Adrenal gland (tissue), 12 donors: Measurements from ENCODE around the gene ITPR1. TPM values are rescaled to one million over a fixed set of nuclear protein-coding genes. Genes with fewer than 3 reads are reported as not detected.

Experiments used
- DNase-seq, 7 donors: peaks; one replicate each; pipeline ENCODE4 v3.0.0-alpha.2; 2019 to 2020
- H3K27ac ChIP-seq, 5 donors: fragments of 200-600 bp; sonication (generic) in 4 of 5; 1 replicate in 3 of 5; 2 replicates in 2 of 5; pipeline versions ENCODE4 v1.5.1 to v1.8.0; 2016 to 2020; ENCODE audit warnings: mild to moderate bottlenecking in 1 of 5
- H3K27me3 ChIP-seq: fragments of 200-600 bp; 2 replicates; pipeline ENCODE4 v1.8.0; 2021
- H3K36me3 ChIP-seq, 2 donors: fragments of 200-600 bp; replicated peaks in 1 of 2; 1 replicate in 1 of 2; 2 replicates in 1 of 2; pipeline versions ENCODE4 v1.5.1 to v1.8.0; 2018 to 2022
- H3K4me1 ChIP-seq, 2 donors: fragments of 200-600 bp; replicated peaks in 1 of 2; 1 replicate in 1 of 2; 2 replicates in 1 of 2; pipeline versions ENCODE4 v1.5.1 to v1.8.0; 2018 to 2021
- H3K4me3 ChIP-seq, 4 donors: fragments of 200-600 bp; sonication (generic) in 3 of 4; one replicate each; pipeline ENCODE4 v1.5.1; 2016 to 2018
- H3K9me3 ChIP-seq, 3 donors: fragments of 200-600 bp; sonication (generic) in 1 of 3; replicated peaks in 1 of 3; 1 replicate in 2 of 3; 2 replicates in 1 of 3; pipeline versions ENCODE4 v1.5.1 to v1.8.0; 2016 to 2021
- CTCF ChIP-seq, 6 experiments: fragments of 450-650 bp in 4 of 6; fragments of 200-600 bp in 2 of 6; sonication (generic) in 1 of 6; IDR thresholded peaks; 1 replicate in 5 of 6; 2 replicates in 1 of 6; pipeline versions ENCODE4 v1.5.1 to v1.8.0; 2016 to 2021; ENCODE audit warnings: antibody characterized with exemption in 6 of 6, mild to moderate bottlenecking in 2 of 6, moderate library complexity in 1 of 6
- POLR2A ChIP-seq, 2 donors: fragments of 450-650 bp; IDR thresholded peaks; one replicate each; pipeline ENCODE4 v1.6.1; 2017; ENCODE audit warnings: antibody characterized with exemption in 2 of 2, mild to moderate bottlenecking in 2 of 2, moderate library complexity in 1 of 2
- WGBS, 4 donors: extraction: QIAGEN DNeasy Blood & Tissue Kit in 2 of 4; methylation state at CpG; one replicate each; pipeline versions ENCODE4 v1.1.5 to v1.1.7; 2013 to 2017; 5-methylcytosine and 5-hydroxymethylcytosine counted together
- intact Hi-C, 2 donors: fragments of 100-400 bp; cut with DNase I; formaldehyde crosslinking; loops; one replicate each; pipeline versions ENCODE4 v1.14.1 to v1.15.0; 2022 to 2023
- polyA plus RNA-seq, 3 donors: library from polyadenylated mRNA; stranded (reverse); fragments of 200-250 nt in 2 of 3; fragments of 350-450 nt in 1 of 3; fragmentation: Illumina TruSeq in 1 of 3; extraction: RNeasy Lipid Tissue Mini Kit (QIAGEN cat#74804) in 1 of 3; gene quantifications; one replicate each; pipeline ENCODE4 v1.2.3, GENCODE V29; 2013 to 2014
- total RNA-seq, 9 donors: library from RNA; depleted of rRNA in 4 of 9; stranded (reverse); fragments of >200 nt in 4 of 9; fragments of 120-200 nt in 1 of 9; fragmentation: NEBNext Ultra II Directional in 1 of 9; extraction: Animal tissue kit (Norgen Biotek cat#: 25700) in 1 of 9; gene quantifications; one replicate each; pipeline versions ENCODE4 v1.1.0 to v1.2.4, GENCODE V29; 2013 to 2023
- donor health status: healthy with polysubstance abuse.
- donor health status: Bipolar disorder and iron deficiency.
- donor health status: DM: yes; HTN: yes; CAD: no.
- donor health status: DM: no; HTN: no; CAD: no.
- donor health status: DM: no; HTN: no; CAD: no.
- donor health status: DM: yes; HTN: yes; CAD: no.

The ITPR1 gene
- total and polyA plus RNA-seq, 12 donors, result 21.6 to 198 (median 76.6) TPM

GRCh38 chr3:4763604-4764247, 270.6 kb downstream of the ITPR1 start:
- H3K27ac ChIP-seq, result no peak overlapping the region
- H3K9me3 ChIP-seq, result no peaks in the 10 kb centered on the region
- DNase-seq, result no peak
- no peak overlapping the region for H3K4me3 ChIP-seq
- no peaks in the 10 kb centered on the region for H3K36me3 ChIP-seq
- H3K27me3 ChIP-seq, result no peaks in the 10 kb centered on the region
- H3K4me1 ChIP-seq, result peaks cover 10 to 16% of the 10 kb centered on the region in 2 donors
- intact Hi-C loops, result no loop called here
- no peak for TF ChIP-seq CTCF (IDR thresholded peaks at IDR 0.05)
- no peak for TF ChIP-seq POLR2A (IDR thresholded peaks at IDR 0.05)
- 97 to 99% (median 98%) methylated on average over 21 of the region's 21 CpGs for WGBS, 4 donors

DNA sequence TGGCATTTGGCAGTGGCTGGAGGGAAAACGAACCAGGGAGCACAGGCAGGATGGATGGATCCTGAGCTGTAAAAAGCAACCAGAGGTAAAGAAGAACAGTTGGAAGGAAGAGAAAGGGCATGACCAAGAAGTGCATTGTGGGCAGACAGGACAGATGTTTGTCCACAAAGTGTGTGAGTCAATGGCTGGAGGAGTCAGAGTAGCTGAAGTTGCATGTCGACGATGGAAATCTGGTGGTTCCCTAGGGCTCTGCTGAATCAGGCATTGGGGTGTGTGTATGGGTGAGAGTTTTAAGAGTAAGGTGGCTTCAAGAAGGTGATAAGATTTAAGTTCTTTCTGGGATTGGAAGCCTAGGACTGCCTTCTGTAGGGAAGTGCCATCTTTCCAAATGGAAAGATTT, 272.1 kb downstream of the ITPR1 start:
- WGBS, 4 donors, result 90 to 94% (median 92%) methylated on average over 3 of the region's 3 CpGs
- no peak for DNase-seq
- H3K4me1 ChIP-seq, result peaks cover 0 to 2% of the 10 kb centered on the region in 2 donors
- no peaks in the 10 kb centered on the region for H3K36me3 ChIP-seq
- H3K4me3 ChIP-seq, result no peak overlapping the region
- intact Hi-C loops, result no loop called here
- TF ChIP-seq POLR2A (IDR thresholded peaks at IDR 0.05) (no peak), CTCF (IDR thresholded peaks at IDR 0.05) (no peak)
- no peaks in the 10 kb centered on the region for H3K27me3 ChIP-seq
- no peaks in the 10 kb centered on the region for H3K9me3 ChIP-seq
- no peak overlapping the region for H3K27ac ChIP-seq

- 94 to 100% (median 97%) methylated on average over 4 of the region's 4 CpGs for WGBS, 4 donors
- intact Hi-C loops, result no loop called here
- no peaks in the 10 kb centered on the region for H3K36me3 ChIP-seq
- no peak overlapping the region for H3K4me3 ChIP-seq
- no peak overlapping the region for H3K27ac ChIP-seq
- DNase-seq, result no peak
- no peaks in the 10 kb centered on the region for H3K27me3 ChIP-seq
- no peaks in the 10 kb centered on the region for H3K9me3 ChIP-seq
- H3K4me1 ChIP-seq, result peaks cover 2 to 3% of the 10 kb centered on the region in 2 donors
- no peak for TF ChIP-seq POLR2A (IDR thresholded peaks at IDR 0.05)
- no peak for TF ChIP-seq CTCF (IDR thresholded peaks at IDR 0.05)
Observed at GRCh38 chr3:4766263-4766662, 273.1 kb downstream of the ITPR1 start.

GRCh38 chr3:4766716-4767499, 273.8 kb downstream of the ITPR1 start:
- no peaks in the 10 kb centered on the region for H3K36me3 ChIP-seq
- H3K27me3 ChIP-seq, result no peaks in the 10 kb centered on the region
- peaks cover 8 to 10% of the 10 kb centered on the region in 2 donors for H3K4me1 ChIP-seq
- intact Hi-C loops, result no loop called here
- no peak overlapping the region for H3K4me3 ChIP-seq
- WGBS, 4 donors, result 80 to 89% (median 84%) methylated on average over 6 of the region's 6 CpGs
- DNase-seq, result no peak
- TF ChIP-seq CTCF (IDR thresholded peaks at IDR 0.05) (no peak), POLR2A (IDR thresholded peaks at IDR 0.05) (no peak)
- no peaks in the 10 kb centered on the region for H3K9me3 ChIP-seq
- no peak overlapping the region for H3K27ac ChIP-seq
